ENCODE data around the gene HOMER1. TPM values are rescaled to one million over a fixed set of nuclear protein-coding genes. Genes with fewer than 3 reads are reported as not detected.

The HOMER1 gene
- total and polyA plus RNA-seq, 2 of the 4 experiments (the other 2 are of a cell fraction) = 1.9 to 6.8 TPM

- CTCF ChIA-PET = no interaction called here
- no peak overlapping the region for H3K23ac ChIP-seq (ENCODE audit: low read depth, low read length)
- H2BK5ac ChIP-seq (ENCODE audit: low read depth, low read length, poor library complexity, severe bottlenecking) = no peak overlapping the region
- H3K27me3 ChIP-seq (ENCODE audit: control insufficient read depth, insufficient read depth, low read length) = no peaks in the 10 kb centered on the region
- in situ Hi-C loops (cut with MboI; ENCODE audit: low sequenced_read_pairs) (no loop called here), dilution Hi-C loops (cut with HindIII; ENCODE audit: low sequenced_read_pairs, unreplicated experiment) (no loop called here), intact Hi-C loops (cut with micrococcal nuclease) (no loop called here)
- no peaks in the 10 kb centered on the region for H4K20me1 ChIP-seq (ENCODE audit: insufficient read depth, low read length)
- H3K9me3 ChIP-seq (ENCODE audit: control insufficient read depth, insufficient read depth, low read length) = peaks cover 3% of the 10 kb centered on the region
- H4K8ac ChIP-seq (ENCODE audit: low read depth in 2 of 2, low read length in 2 of 2) = no peak overlapping the region
- H3K14ac ChIP-seq (replicated peaks; ENCODE audit: low read depth, low read length) = no peak overlapping the region
- POLR2A ChIA-PET (ENCODE audit: unreplicated experiment) = no interaction called here
- H3K9me1 ChIP-seq (ENCODE audit: insufficient read depth, low read length) = no peaks in the 10 kb centered on the region
- no peak overlapping the region for H3K27ac ChIP-seq (ENCODE audit: insufficient read depth, low read length)
- no peak overlapping the region for H2BK20ac ChIP-seq (ENCODE audit: low read depth, low read length)
- H2AK9ac ChIP-seq (replicated peaks; ENCODE audit: low read depth, low read length, poor library complexity) = no peak overlapping the region
- no TSS peak for BruUV-seq (replicated peaks)
- no peaks in the 10 kb centered on the region; a peak in 1 of 4 replicates for H3K79me1 ChIP-seq (ENCODE audit: low read depth in 1 of 2, low read length in 2 of 2)
- no peak for DNase-seq
- H3K4me1 ChIP-seq (ENCODE audit: control insufficient read depth, insufficient read depth, low read length) = no peaks in the 10 kb centered on the region
- no peak overlapping the region for H2AFZ ChIP-seq (replicated peaks; ENCODE audit: low read length, poor library complexity)
- TF ChIP-seq RFX5 (IDR thresholded peaks at IDR 0.05; ENCODE audit: low read depth, low read length) (no peak), CEBPB (IDR thresholded peaks at IDR 0.05; ENCODE audit: low read depth, low read length) (no peak), MAFK (IDR thresholded peaks at IDR 0.05; ENCODE audit: low read depth, low read length) (no peak), CHD1 (IDR thresholded peaks at IDR 0.05; ENCODE audit: low read depth, low read length) (no peak), FOS (IDR thresholded peaks at IDR 0.05; ENCODE audit: low read depth, low read length) (no peak), USF2 (IDR thresholded peaks at IDR 0.05; ENCODE audit: low read depth, low read length) (no peak), MAZ (IDR thresholded peaks at IDR 0.05; ENCODE audit: borderline replicate concordance, low read depth, low read length) (no peak), MXI1 (IDR thresholded peaks at IDR 0.05; ENCODE audit: borderline replicate concordance, low read depth, low read length) (no peak), ELK1 (IDR thresholded peaks at IDR 0.05; ENCODE audit: borderline replicate concordance, low read depth, low read length) (no peak), NFE2L2 (IDR thresholded peaks at IDR 0.05; ENCODE audit: low read depth, low read length) (no peak), RAD21 (IDR thresholded peaks at IDR 0.05; ENCODE audit: low read length) (no peak), CTCF (conservative IDR thresholded peaks at IDR 0.05; ENCODE audit: low read depth, low read length) (no peak)
- H3K4me3 ChIP-seq (ENCODE audit: insufficient read depth, low read depth, low read length) = no peak overlapping the region
- no peak overlapping the region for H2BK120ac ChIP-seq (ENCODE audit: low read depth, low read length)
- H4K5ac ChIP-seq (ENCODE audit: low read depth, low read length) = no peak overlapping the region
- H4K91ac ChIP-seq (ENCODE audit: insufficient read depth, low read depth, low read length) = no peak overlapping the region
- H3K36me3 ChIP-seq (ENCODE audit: control insufficient read depth, insufficient read depth, low read length) = no peaks in the 10 kb centered on the region
- no peak overlapping the region for H3K18ac ChIP-seq (ENCODE audit: low read depth, low read length)
- ATAC-seq (ENCODE audit: low read depth) = no peak
- no peak overlapping the region for H3K4me2 ChIP-seq (ENCODE audit: low read depth, low read length)
- H2BK15ac ChIP-seq (ENCODE audit: low read depth, low read length) = no peak overlapping the region
- no peak overlapping the region for H3K56ac ChIP-seq (ENCODE audit: extremely low read depth, insufficient read depth, low read length)
- H3K9ac ChIP-seq (ENCODE audit: low read depth, low read length) = no peak overlapping the region
- H2AK5ac ChIP-seq (ENCODE audit: low read depth, low read length) = no peak overlapping the region
- H3K4ac ChIP-seq (ENCODE audit: low read depth, low read length) = no peak overlapping the region
Measured at GRCh38 chr5:79378510-79379186, 135.3 kb downstream of the HOMER1 start.
